NAMALWA (cell line): ENCODE data around the gene ABCC10.
"Not testable (repeated sequence)": the region's sequence is repeated elsewhere in the genome, so short reads cannot be mapped to it uniquely, and the experiment has no call there.

Experiments used
- DNase-seq: peaks from one replicate; pipeline ENCODE4 v3.0.0-alpha.2; 2015; ENCODE audit warnings: low spot score

Gene ABCC10

GRCh38 chr6:43408259-43408658, 19.1 kb upstream of the ABCC10 start:
- DNase-seq: no peak

DNA sequence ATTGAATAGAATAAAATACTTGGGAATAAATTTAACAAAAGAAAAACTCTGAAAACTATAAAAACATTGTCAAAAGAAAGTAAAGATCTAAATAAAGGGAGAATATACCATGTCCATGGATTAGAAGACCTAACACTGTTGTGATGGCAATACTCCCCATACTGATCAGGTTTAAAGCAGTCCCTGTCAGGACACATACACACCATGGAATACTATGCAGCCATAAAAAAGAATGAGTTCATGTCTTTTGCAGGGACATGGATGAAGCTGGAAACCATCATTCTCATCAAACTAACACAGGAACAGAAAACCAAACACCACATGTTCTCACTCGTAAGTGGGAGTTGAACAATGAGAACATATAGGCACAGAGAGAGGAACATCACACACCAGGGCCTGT, 16.6 kb upstream of the ABCC10 start:
- DNase-seq: not testable (repeated sequence)

DNA sequence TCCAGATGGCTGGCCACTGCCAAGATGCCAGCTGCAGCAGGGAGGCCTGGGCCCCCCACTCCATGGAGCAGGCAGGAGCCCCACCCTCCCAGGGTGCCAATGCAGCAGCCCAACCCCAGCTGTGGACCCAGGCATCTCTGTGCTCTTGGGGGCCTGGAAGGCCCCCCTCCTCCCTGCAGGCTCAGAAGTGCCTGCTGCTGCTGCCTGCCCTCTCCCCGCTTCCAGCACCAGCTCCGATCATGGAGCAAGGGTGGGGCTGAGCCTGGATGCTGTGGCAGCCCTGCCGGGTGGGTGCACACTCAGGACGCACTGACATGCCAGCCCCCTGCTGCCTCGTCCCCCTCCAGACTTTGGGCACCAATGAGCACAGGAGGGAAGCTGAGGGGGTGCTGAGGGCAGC, 14.8 kb upstream of the ABCC10 start:
- DNase-seq: no peak

- no peak for DNase-seq
Observed at GRCh38 chr6:43413002-43413401, 14.3 kb upstream of the ABCC10 start.

- DNase-seq: not testable (repeated sequence)
Observed at GRCh38 chr6:43415275-43415674, 12.1 kb upstream of the ABCC10 start.

GRCh38 chr6:43416935-43417334, 10.4 kb upstream of the ABCC10 start:
- DNase-seq: no peak

DNA sequence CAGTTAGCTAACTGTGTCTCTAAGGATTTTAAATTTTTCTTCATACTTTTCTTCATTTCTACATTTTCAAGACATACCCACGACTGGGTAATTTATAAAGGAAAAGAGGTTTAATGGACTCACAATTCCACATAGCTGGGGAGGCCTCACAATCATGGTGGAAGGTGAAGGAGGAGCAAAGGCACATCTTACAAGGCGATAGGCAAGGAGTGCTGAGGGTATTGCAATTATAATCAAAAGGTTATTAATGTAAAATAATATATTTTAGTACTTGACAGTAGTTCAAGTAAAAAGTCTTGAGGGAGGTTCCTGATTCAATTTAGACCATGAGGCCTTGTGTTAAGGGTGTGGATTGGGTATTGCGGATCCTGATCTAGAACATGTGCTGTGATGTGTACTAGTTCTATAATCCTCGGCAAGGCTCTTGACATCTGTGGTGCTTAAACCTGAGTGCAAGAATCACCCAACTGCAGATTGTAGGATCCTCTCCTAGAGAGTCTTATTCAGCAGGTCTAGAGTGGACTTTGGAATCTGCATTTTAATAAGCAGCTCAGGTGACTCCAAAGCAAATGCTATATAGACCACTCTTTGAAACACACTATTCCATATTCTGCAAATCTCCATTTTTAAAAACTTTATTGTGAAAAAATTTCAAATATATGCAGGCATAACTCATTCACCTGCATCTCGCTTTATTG, 7.2 kb upstream of the ABCC10 start:
- DNase-seq: no peak

GRCh38 chr6:43421831-43422230, 5.5 kb upstream of the ABCC10 start:
- DNase-seq: no peak

GRCh38 chr6:43425083-43425482, 2.3 kb upstream of the ABCC10 start:
- not testable (repeated sequence) for DNase-seq

- no peak for DNase-seq
Observed at GRCh38 chr6:43426928-43427405, 374 bp upstream of the ABCC10 start.

DNA sequence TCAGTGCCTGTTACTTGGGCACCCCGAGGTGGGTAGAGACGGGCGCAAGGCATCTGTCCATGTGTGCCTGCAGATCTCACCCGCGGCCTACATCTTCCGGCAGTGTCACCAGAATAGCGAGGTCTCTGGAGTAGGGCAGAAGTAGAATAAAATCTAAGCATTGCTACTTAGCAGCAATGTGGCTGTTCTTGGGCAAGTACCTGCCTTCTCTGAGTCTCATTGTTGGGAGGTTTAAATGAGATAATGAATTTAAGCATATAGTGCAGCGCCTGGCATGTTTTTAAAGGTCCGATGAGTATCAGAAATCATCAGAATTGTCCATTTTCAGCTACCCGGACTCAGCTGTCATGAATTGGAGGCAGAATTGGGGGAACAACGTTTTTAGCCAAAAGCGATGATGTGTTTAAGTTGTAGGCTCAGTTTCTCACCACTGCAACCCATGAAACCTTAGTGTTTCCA, 800 bp downstream of the ABCC10 start:
- DNase-seq: no peak

DNA sequence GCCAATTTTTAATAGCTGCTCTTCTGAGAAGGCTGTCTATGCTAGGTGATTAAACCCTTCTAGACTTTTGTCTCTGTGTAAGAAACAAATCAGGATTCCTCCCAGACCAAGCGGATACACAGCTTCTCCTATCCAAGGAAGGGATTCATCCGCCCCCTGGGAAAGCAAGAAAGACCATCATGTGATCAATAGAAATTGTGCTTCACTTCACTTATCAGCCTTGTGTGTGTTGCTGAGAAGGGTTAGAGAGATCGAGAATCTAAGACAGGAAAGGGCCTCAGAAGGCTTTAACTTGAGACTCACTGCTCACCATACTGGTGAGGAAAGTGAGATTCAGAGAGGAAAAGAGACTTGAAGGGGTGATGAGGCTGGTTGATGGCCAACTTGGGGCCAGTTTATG, 1.5 kb downstream of the ABCC10 start:
- no peak for DNase-seq

DNA sequence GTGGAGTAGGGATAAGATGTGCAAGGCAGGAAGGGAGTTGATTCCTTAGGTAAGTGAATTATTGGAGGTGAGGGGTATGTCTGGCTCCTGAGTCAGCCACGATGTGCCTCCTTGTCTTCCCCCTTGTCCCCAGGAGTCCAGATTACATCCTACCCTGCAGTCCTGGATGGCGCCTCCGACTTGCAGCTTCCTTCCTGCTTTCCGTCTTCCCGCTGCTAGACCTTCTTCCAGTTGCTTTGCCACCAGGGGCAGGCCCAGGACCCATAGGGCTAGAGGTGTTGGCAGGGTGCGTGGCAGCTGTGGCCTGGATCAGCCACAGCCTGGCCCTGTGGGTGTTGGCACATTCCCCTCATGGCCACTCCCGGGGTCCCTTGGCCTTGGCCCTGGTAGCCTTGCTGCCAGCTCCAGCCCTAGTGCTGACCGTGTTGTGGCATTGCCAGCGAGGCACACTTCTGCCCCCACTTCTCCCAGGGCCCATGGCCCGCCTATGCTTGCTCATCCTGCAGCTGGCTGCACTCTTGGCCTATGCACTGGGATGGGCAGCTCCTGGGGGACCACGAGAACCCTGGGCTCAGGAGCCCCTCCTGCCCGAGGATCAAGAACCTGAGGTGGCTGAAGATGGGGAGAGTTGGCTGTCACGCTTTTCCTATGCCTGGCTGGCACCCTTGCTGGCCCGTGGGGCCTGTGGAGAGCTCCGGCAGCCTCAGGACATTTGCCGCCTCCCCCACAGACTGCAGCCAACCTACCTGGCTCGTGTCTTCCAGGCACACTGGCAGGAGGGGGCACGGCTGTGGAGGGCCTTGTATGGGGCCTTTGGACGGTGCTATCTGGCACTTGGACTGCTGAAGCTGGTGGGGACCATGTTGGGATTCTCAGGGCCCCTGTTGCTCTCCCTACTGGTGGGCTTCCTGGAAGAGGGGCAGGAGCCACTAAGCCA, 4.9 kb downstream of the ABCC10 start:
- no peak for DNase-seq

GRCh38 chr6:43433148-43433547, 5.8 kb downstream of the ABCC10 start:
- DNase-seq: no peak

- DNase-seq: no peak
Observed at GRCh38 chr6:43434001-43434840, 6.9 kb downstream of the ABCC10 start.

GRCh38 chr6:43434943-43435342, 7.6 kb downstream of the ABCC10 start:
- no peak for DNase-seq

DNA sequence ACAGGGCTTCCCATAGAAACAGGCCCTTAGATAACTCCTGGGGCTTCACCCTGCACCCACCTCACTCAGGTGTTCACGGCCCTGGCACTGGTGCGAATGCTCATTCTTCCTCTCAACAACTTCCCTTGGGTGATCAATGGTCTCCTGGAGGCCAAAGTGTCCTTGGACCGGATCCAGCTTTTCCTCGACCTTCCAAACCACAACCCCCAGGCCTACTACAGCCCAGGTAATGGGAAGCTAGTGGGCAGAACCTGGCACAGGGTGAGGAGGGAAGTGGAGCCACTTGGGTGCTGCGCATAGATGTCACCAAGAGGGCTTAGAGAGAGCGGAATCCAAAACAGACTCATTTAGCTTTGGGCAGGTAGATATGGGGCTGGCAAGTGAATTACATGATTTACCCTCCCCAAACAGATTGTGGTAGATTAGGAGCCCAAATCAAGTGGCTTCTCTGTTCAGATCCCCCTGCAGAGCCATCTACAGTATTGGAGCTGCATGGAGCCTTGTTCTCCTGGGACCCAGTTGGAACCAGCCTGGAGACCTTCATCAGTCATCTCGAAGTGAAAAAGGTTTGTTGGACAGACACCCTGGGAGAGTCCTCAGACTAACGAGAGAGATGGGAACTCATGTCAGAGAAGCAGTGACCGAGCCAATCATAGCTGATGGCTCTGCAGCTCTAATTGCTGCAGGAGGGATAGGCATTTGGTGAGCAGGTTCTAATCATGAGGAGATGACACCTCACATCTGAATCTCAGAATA, 8.5 kb downstream of the ABCC10 start:
- DNase-seq: no peak

GRCh38 chr6:43436577-43437282, 9.4 kb downstream of the ABCC10 start:
- DNase-seq: no peak

- DNase-seq: no peak
Observed at GRCh38 chr6:43437700-43438099, 10.4 kb downstream of the ABCC10 start.

DNA sequence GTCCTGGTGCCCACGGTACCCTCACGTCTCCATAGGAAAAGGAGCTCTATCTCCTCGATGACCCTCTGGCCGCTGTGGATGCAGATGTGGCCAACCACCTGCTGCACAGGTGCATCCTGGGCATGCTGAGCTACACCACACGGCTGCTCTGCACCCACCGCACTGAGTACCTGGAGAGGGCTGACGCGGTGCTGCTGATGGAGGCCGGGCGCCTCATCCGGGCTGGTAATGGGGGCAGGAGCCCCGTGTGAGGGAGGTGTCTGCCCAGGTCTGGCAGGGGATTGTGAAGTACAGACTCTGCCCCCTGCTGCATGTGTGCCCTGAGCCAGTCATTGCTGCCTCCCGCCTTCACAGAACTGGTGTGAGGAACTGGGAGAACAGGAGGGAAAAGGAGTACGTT, 15.6 kb downstream of the ABCC10 start:
- DNase-seq: no peak

DNA sequence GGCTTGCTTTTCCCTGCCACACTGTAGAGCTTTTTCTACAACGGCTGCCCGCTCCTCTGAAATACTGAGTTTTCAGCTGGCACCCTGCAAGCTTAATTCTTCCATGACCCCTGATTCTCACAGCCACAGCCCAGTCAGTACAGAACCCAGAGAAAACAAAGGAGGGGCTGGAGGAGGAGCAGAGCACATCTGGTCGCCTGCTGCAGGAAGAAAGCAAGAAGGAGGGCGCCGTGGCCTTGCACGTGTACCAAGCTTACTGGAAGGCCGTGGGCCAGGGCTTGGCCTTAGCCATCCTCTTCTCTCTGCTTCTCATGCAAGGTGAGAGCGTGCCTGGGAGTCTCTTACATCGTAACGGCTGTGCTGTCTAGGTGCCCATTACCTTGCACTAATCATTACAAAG, 16.7 kb downstream of the ABCC10 start:
- DNase-seq: no peak
